HG02973 (cell line): ENCODE data around the gene GLRB.
"Not testable (repeated sequence)": the region's sequence is repeated elsewhere in the genome, so short reads cannot be mapped to it uniquely, and the experiment has no call there.

ENCODE experiments used
- ATAC-seq: cut with Tn5 transposase; IDR thresholded peaks from one replicate; pipeline ENCODE4 v1.9.1; 2021; ENCODE audit warnings: moderate library complexity; ENCODE audit not compliant: unreplicated experiment

Gene GLRB

GRCh38 chr4:157127571-157127970 is 51.6 kb downstream of the GLRB start:
- ATAC-seq = no peak

DNA sequence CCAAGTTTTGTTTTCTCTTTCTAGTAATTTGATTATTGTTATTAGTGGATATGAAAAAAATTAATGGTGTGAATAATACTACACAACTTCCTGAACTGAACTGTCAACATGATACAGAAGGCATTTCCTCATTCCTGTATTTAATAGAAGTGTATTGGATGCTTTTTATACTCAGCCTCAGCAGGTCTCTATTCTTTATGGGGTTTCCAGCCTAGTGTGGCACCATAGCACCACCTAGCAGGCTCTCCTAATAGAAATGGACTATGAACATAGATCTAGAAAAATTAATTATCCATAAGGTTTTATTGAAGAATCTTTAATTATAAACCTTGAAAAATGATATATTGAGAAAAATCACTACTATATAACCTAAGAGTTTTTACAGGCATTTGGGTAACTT is 52.4 kb downstream of the GLRB start:
- ATAC-seq = no peak

GRCh38 chr4:157141976-157142375 is 66.0 kb downstream of the GLRB start:
- ATAC-seq = no peak

- no peak for ATAC-seq
These were observed 67.4 kb downstream of the GLRB start for GRCh38 chr4:157143369-157143768.

DNA sequence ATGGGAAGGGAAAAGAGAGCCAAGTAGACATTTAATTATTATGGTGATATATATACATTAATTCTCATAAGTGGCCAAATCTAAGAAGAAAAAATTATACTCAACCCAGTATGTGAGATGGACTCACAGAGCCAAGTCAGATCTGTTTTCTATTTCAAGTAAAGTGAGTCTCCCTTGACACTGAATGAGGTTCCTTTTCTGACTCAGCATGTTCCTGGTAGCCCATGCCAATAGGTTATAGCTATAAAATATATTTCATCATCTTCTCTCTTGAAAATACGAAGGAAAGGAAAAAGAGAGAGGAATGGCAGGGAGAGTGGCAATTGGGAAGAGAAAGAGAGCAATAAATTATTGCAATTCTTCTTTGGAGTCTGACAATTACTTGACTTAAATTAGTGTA is 75.8 kb downstream of the GLRB start:
- ATAC-seq = no peak

DNA sequence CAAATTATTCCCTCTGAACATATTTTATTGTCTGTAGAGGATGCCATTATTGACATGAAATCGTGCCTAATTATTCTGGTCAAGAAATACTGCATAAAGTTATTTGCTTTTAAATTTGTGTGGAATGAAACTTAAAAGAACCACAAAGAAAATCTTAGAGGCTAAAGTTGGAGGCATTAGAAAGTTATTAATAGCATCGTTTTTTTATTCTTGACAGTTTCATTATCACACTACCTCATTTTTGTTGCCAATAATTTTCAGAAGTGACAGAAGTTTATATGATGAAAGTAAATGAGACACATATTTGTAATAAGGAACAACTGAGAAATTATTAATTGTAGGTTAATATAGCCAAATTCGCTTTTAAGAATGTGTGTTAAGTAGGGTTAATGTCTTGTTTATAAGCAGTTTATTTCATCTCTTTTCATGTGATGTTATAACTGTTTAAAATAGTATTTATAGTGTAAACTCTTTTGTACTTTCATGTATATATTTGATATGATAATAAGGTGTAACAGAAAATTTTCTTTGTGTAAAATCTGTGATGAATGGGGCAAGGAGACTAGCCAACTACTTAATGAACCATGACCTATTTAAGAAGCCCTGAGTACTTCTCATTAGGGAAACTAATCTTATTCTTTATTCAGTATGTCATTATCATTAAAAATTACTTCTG is 90.1 kb downstream of the GLRB start:
- ATAC-seq = no peak

DNA sequence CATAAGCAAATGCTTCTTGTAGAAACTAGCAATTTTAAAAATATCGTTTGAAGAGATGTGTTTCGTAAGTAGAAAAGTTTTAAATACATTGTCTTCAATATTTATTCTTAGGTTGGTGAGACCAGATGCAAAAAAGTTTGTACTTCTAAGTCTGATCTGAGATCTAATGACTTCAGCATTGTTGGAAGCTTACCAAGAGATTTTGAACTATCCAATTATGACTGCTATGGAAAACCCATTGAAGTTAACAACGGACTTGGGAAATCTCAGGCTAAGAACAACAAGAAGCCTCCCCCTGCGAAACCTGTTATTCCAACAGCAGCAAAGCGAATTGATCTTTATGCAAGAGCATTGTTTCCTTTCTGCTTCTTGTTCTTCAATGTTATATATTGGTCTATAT is 94.4 kb downstream of the GLRB start:
- ATAC-seq = no peak

GRCh38 chr4:157172011-157172410 is 96.1 kb downstream of the GLRB start:
- ATAC-seq = no peak

- not testable (repeated sequence) for ATAC-seq
These were observed 104.3 kb downstream of the GLRB start for GRCh38 chr4:157180268-157180667.

DNA sequence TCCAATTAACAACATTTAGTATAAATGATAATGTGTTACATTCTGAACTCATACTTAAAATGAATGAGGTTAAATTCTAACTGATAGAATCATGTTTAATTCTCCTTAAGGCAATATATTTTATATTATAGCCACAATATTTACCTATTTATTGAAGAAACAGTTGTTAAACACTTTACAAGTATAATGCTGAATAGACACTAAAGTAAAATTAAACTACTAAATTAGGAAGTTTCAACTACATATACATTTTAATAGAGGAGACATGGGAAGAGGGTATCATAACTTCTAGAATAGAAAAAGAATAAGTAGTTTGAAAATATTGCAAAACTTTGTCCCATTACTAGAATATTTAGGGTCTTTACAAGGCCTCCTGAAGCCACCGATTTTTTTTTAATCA is 108.3 kb downstream of the GLRB start:
- no peak for ATAC-seq

GRCh38 chr4:157185363-157185762 is 109.4 kb downstream of the GLRB start:
- ATAC-seq = no peak

GRCh38 chr4:157195374-157195773 is 119.4 kb downstream of the GLRB start:
- ATAC-seq = no peak

- no peak for ATAC-seq
These were observed 120.1 kb downstream of the GLRB start for GRCh38 chr4:157196046-157196445.

- ATAC-seq = peak; percentile 70
These were observed 128.8 kb downstream of the GLRB start for GRCh38 chr4:157204634-157205244.

DNA sequence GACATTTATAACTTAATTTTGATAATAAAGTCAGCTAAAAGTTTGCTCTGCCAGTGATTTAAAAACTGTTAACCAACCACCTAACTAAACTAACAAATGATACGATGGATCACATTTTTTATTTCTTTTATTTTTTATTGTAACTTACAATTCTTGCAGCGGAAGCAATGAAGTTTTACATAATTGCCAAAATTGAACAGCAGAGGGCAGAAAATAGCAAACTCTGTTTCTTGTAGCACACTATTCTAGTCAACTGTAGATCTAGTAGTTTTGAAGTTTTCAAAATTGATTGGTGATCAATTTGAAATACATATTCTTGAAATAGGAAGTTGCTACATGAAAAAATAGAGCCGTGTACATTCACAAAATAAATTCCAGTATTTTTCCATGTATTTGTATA is 141.8 kb downstream of the GLRB start:
- ATAC-seq = no peak

DNA sequence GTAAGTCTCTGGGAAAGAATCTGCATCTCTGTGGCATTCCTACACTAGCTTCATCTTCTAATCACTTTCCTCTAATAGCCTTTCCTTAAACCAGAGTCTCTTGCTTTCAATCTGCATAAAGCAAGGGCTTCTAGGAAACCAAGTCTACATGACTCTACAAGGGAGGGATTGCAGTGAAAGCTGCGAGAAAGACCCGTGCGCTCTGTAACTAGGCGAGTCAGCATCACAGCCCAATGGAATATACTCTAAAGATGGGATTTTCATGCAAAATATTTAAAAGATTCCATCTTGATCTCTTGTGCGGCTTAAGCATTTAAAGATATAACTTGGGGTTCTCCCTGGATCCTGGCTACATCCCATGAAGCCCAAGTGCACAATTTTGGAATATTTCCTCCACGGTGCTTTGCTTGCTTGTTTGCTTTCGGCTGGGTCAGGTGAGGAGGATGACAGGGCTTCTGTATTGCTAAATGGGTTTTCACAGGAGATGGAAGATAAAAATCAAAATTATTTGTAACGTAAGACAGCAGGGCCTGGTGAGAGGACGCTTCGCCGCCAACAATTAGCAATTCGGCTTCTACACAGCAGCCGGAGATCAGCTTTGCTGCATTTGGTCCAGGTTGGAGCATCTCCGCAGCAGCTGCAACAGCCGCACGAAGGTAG is 143.9 kb downstream of the GLRB start:
- no peak for ATAC-seq

DNA sequence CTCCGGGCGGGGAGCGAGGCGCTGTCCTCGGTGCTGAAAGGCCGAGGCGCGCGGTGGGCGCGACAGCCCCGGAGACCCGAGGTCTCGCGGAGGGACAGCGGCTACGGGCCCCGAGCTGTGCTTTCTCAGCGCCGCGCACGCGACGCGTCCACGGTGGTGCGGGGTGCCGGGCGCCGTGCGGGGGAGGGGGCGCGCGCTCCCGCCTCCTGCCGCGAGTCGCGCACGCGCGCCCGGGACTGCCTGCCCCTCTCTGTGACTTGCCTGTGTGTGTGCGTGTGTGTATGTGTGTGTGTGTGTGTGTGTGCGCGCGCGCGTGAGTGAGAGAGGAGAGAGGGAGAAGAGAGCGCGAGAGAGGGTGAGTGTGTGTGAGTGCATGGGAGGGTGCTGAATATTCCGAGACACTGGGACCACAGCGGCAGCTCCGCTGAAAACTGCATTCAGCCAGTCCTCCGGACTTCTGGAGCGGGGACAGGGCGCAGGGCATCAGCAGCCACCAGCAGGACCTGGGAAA is 144.5 kb downstream of the GLRB start, which contains the start of gene GRIA2:
Gene GRIA2 (plus strand): TSS at position 358 of the 511 bp plus-strand sequence. CDS start 315 bp downstream, outside the sequence.
- ATAC-seq = peak; percentile 62

GRCh38 chr4:157221426-157221894 is 145.5 kb downstream of the GLRB start:
- no peak for ATAC-seq
